Prostate gland (tissue), 2 donors: ENCODE measurements around the gene CEP295NL.
"Not testable (repeated sequence)": the region's sequence is repeated elsewhere in the genome, so short reads cannot be mapped to it uniquely, and the experiment has no call there.

Experiments
- CTCF ChIP-seq, 4 experiments: fragments of 200-600 bp in 2 of 4; fragments of 450-650 bp in 2 of 4; sonication (generic) in 2 of 4; IDR thresholded peaks; 1 replicate in 3 of 4; 2 replicates in 1 of 4; pipeline ENCODE4 v1.5.1; 2016 to 2019; ENCODE audit warnings: antibody characterized with exemption in 4 of 4, mild to moderate bottlenecking in 2 of 4, moderate library complexity in 2 of 4
- POLR2A ChIP-seq: fragments of 450-650 bp; IDR thresholded peaks from one replicate; pipeline ENCODE4 v1.6.1; 2016; ENCODE audit warnings: antibody characterized with exemption, mild to moderate bottlenecking
- POLR2AphosphoS5 ChIP-seq: sonication (generic); formaldehyde crosslinking; IDR thresholded peaks from one replicate; pipeline ENCODE4 v1.6.1; 2017; ENCODE audit warnings: antibody characterized with exemption

DNA sequence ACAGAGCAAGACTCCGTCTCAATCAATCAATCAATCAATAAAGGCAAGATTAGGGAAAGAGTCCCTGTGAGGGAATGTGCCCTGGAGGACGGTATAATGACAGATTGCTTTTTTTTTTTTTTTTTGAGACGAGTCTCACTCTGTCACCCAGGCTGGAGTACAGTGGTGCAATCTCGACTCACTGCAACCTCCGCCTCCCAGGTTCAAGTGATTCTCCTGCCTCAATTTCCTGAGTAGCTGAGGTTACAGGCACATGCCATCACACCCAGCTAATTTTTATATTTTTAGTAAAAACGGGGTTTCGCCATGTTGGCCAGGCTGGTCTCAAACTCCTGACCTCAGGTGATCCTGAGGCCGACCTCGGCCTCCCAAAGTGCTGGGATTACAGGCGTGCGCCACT, 12.9 kb downstream of the CEP295NL start:
- not testable (repeated sequence) for TF ChIP-seq POLR2AphosphoS5; POLR2A; CTCF (IDR thresholded peaks at IDR 0.05)
